ENCODE results near the gene COX5B.

DNA sequence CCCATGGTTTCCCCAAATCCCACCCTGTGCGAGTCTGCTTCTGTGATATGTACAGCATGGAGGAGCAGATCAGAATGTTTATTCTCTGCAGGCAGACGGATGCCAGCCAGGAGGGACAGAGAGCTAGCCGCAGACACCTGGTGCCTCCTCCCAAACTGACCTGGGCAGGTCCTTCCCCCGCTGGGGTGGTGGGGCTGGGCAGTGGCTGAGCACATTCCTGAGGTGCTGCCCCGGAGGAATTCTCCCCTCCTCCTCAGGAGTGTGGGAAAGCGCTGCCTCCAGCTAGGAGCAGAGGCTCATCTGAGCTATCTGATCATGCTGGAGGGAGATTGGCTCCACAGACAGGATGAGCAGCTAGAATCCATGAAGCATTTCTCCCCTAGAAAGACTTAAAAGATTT is 45.3 kb downstream of the COX5B start:
- TF ChIP-seq, protein P1, sequence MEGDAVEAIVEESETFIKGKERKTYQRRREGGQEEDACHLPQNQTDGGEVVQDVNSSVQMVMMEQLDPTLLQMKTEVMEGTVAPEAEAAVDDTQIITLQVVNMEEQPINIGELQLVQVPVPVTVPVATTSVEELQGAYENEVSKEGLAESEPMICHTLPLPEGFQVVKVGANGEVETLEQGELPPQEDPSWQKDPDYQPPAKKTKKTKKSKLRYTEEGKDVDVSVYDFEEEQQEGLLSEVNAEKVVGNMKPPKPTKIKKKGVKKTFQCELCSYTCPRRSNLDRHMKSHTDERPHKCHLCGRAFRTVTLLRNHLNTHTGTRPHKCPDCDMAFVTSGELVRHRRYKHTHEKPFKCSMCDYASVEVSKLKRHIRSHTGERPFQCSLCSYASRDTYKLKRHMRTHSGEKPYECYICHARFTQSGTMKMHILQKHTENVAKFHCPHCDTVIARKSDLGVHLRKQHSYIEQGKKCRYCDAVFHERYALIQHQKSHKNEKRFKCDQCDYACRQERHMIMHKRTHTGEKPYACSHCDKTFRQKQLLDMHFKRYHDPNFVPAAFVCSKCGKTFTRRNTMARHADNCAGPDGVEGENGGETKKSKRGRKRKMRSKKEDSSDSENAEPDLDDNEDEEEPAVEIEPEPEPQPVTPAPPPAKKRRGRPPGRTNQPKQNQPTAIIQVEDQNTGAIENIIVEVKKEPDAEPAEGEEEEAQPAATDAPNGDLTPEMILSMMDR (IDR thresholded peaks at IDR 0.05), result no peak
- no peak for TF ChIP-seq EP300 (IDR thresholded peaks at IDR 0.05)
